CD14-positive monocyte (primary cell): ENCODE results near the gene CELF5. TPM values are rescaled to one million over a fixed set of nuclear protein-coding genes. Genes with fewer than 3 reads are reported as not detected.
A peak's percentile ranks its signal among the peaks of the same experiment; 100 is the strongest.

Experiments used
- DNase-seq, 3 donors: peaks; one replicate each; pipeline ENCODE4 v3.0.0-alpha.2; 2011 to 2022
- H2AFZ ChIP-seq: 2 replicates; pipeline ENCODE4 v1.6.0; 2012; ENCODE audit warnings: mild to moderate bottlenecking, low read depth, low read length, inconsistent platforms; ENCODE audit not compliant: insufficient read depth, poor library complexity, severe bottlenecking
- H3K27ac ChIP-seq, 2 donors: 1 replicate in 1 of 2; 2 replicates in 1 of 2; pipeline ENCODE4 v1.5.1; 2012 to 2013; ENCODE audit warnings: low read length in 2 of 2, control low read depth in 1 of 2, inconsistent platforms in 1 of 2, low read depth in 1 of 2, mild to moderate bottlenecking in 1 of 2
- H3K27me3 ChIP-seq, 2 donors: one replicate each; pipeline versions ENCODE4 v1.6.0 to v1.6.1; 2011 to 2013; ENCODE audit warnings: low read length in 2 of 2; ENCODE audit not compliant: control insufficient read depth in 2 of 2, insufficient read depth in 2 of 2
- H3K36me3 ChIP-seq, 2 donors: replicated peaks in 1 of 2; 1 replicate in 1 of 2; 2 replicates in 1 of 2; pipeline versions ENCODE4 v1.5.1 to v1.6.1; 2012 to 2013; ENCODE audit warnings: low read length in 2 of 2, control low read depth in 1 of 2, inconsistent platforms in 1 of 2, mild to moderate bottlenecking in 1 of 2; ENCODE audit not compliant: insufficient read depth in 2 of 2, control insufficient read depth in 1 of 2
- H3K4me1 ChIP-seq, 2 donors: 1 replicate in 1 of 2; 2 replicates in 1 of 2; pipeline versions ENCODE4 v1.5.1 to v1.6.1; 2012 to 2013; ENCODE audit warnings: low read length in 2 of 2, control low read depth in 1 of 2, inconsistent platforms in 1 of 2, mild to moderate bottlenecking in 1 of 2, moderate library complexity in 1 of 2; ENCODE audit not compliant: insufficient read depth in 2 of 2, control insufficient read depth in 1 of 2
- H3K4me2 ChIP-seq: replicated peaks from 2 replicates; pipeline ENCODE3; 2012; ENCODE audit warnings: low read length, moderate library complexity, mild to moderate bottlenecking; ENCODE audit not compliant: poor library complexity, severe bottlenecking; ENCODE audit errors: extremely low read depth
- H3K4me3 ChIP-seq, 3 experiments: fragments of 200-600 bp in 1 of 3; sonication (generic) in 1 of 3; replicated peaks in 1 of 3; 1 replicate in 2 of 3; 2 replicates in 1 of 3; pipeline ENCODE4 v1.5.1; 2011 to 2013; ENCODE audit warnings: low read length in 3 of 3, mild to moderate bottlenecking in 3 of 3, control low read depth in 2 of 3, low read depth in 2 of 3, inconsistent platforms in 1 of 3, moderate library complexity in 1 of 3
- H3K79me2 ChIP-seq: 2 replicates; pipeline ENCODE4 v1.6.0; 2012; ENCODE audit warnings: mild to moderate bottlenecking, control low read depth, inconsistent platforms, low read length, moderate library complexity; ENCODE audit not compliant: insufficient read depth
- H3K9ac ChIP-seq: 2 replicates; pipeline ENCODE4 v1.6.0; 2017; ENCODE audit warnings: low read length, mild to moderate bottlenecking; ENCODE audit not compliant: insufficient read depth, poor library complexity, severe bottlenecking
- H3K9me3 ChIP-seq, 2 donors: replicated peaks in 1 of 2; 1 replicate in 1 of 2; 2 replicates in 1 of 2; pipeline versions ENCODE4 v1.5.1 to v1.6.1; 2012 to 2013; ENCODE audit warnings: low read length in 2 of 2, control low read depth in 1 of 2; ENCODE audit not compliant: control insufficient read depth in 1 of 2, insufficient read depth in 1 of 2
- H4K20me1 ChIP-seq: 2 replicates; pipeline ENCODE4 v1.6.0; 2012; ENCODE audit warnings: mild to moderate bottlenecking, low read length, control low read depth, moderate library complexity; ENCODE audit not compliant: insufficient read depth
- H3K27ac Mint-ChIP-seq, 7 donors: one replicate each; pipeline ENCODE4 v1.8.0; 2020; ENCODE audit warnings: mild to moderate bottlenecking in 7 of 7, mixed read lengths in 7 of 7, moderate library complexity in 6 of 7, inconsistent platforms in 2 of 7
- H3K27me3 Mint-ChIP-seq, 3 donors: one replicate each; pipeline ENCODE4 v1.8.0; 2021 to 2022; ENCODE audit warnings: low read depth in 3 of 3, mild to moderate bottlenecking in 3 of 3, mixed read lengths in 3 of 3, moderate library complexity in 3 of 3, inconsistent platforms in 1 of 3
- H3K36me3 Mint-ChIP-seq, 2 donors: one replicate each; pipeline ENCODE4 v1.8.0; 2020; ENCODE audit warnings: mixed read lengths in 2 of 2, inconsistent platforms in 1 of 2, mild to moderate bottlenecking in 1 of 2
- H3K4me1 Mint-ChIP-seq: one replicate; pipeline ENCODE4 v1.8.0; 2020; ENCODE audit warnings: mild to moderate bottlenecking, mixed read lengths
- H3K4me3 Mint-ChIP-seq, 2 donors: one replicate each; pipeline ENCODE4 v1.8.0; 2020; ENCODE audit warnings: mild to moderate bottlenecking in 2 of 2, mixed read lengths in 2 of 2, moderate library complexity in 1 of 2
- H3K9me3 Mint-ChIP-seq, 7 donors: one replicate each; pipeline ENCODE4 v1.8.0; 2020 to 2022; ENCODE audit warnings: mixed read lengths in 7 of 7, mild to moderate bottlenecking in 6 of 7, moderate library complexity in 6 of 7, inconsistent platforms in 2 of 7
- CTCF ChIP-seq: fragments of 200-600 bp; IDR thresholded peaks from one replicate; pipeline ENCODE4 v1.8.0; 2022; ENCODE audit warnings: antibody characterized with exemption, mild to moderate bottlenecking
- WGBS: methylation state at CpG from one replicate; pipeline ENCODE4 v1.1.5; 2013; ENCODE audit warnings: missing lambda C conversion rate; ENCODE audit not compliant: insufficient coverage; 5-methylcytosine and 5-hydroxymethylcytosine counted together
- intact Hi-C, 2 donors: fragments of 100-400 bp; cut with micrococcal nuclease; formaldehyde crosslinking; loops; one replicate each; pipeline versions ENCODE4 v1.15.0 to v1.15.1; 2023
- polyA plus RNA-seq, 3 donors: library from polyadenylated mRNA; depleted of rRNA in 1 of 3; unstranded in 2 of 3; stranded (reverse) in 1 of 3; fragments of 300-500 nt in 2 of 3; fragments of >200 nt in 1 of 3; fragmentation: Illumina TruSeq in 2 of 3; gene quantifications; 1 replicate in 2 of 3; 2 replicates in 1 of 3; pipeline ENCODE4 v1.2.3, GENCODE V29; 2012 to 2021

The CELF5 gene
- polyA plus RNA-seq, 3 donors, result not detected

GRCh38 chr19:3249408-3249807 is 24.9 kb downstream of the CELF5 start:
- Mint-ChIP-seq H3K27ac (no peak overlapping the region), H3K27me3 (peaks cover 4 to 15% (median 6%) of the 10 kb centered on the region in 3 donors), H3K4me3 (no peak overlapping the region), H3K4me1 (no peaks in the 10 kb centered on the region), H3K36me3 (no peaks in the 10 kb centered on the region), H3K9me3 (peaks cover 3 to 14% (median 13%) of the 10 kb centered on the region in 7 donors)
- intact Hi-C loops, result no loop called here
- no peak overlapping the region for H3K4me2 ChIP-seq
- no peak overlapping the region for H3K4me3 ChIP-seq
- H2AFZ ChIP-seq, result no peak overlapping the region
- no peaks in the 10 kb centered on the region for H3K27me3 ChIP-seq
- no peaks in the 10 kb centered on the region for H3K79me2 ChIP-seq
- TF ChIP-seq CTCF, result no peak
- 72% methylated on average over 8 of the region's 10 CpGs for WGBS
- peaks cover 5 to 13% of the 10 kb centered on the region in 2 donors for H3K9me3 ChIP-seq
- no peak for DNase-seq
- H3K36me3 ChIP-seq, result no peaks in the 10 kb centered on the region
- H3K9ac ChIP-seq, result no peak overlapping the region
- no peaks in the 10 kb centered on the region for H3K4me1 ChIP-seq
- no peak overlapping the region for H3K27ac ChIP-seq
- H4K20me1 ChIP-seq, result no peaks in the 10 kb centered on the region

- Mint-ChIP-seq H3K4me3 (no peak overlapping the region), H3K4me1 (no peaks in the 10 kb centered on the region), H3K27me3 (peaks cover 7 to 17% (median 9%) of the 10 kb centered on the region in 3 donors), H3K36me3 (no peaks in the 10 kb centered on the region), H3K27ac (no peak overlapping the region), H3K9me3 (peaks cover 3 to 14% (median 13%) of the 10 kb centered on the region in 7 donors)
- Histone ChIP-seq H3K4me2 (no peak overlapping the region), H4K20me1 (no peaks in the 10 kb centered on the region), H3K27ac (no peak overlapping the region), H2AFZ (no peak overlapping the region), H3K36me3 (no peaks in the 10 kb centered on the region), H3K4me3 (no peak overlapping the region), H3K79me2 (no peaks in the 10 kb centered on the region), H3K27me3 (no peaks in the 10 kb centered on the region), H3K9ac (no peak overlapping the region), H3K4me1 (no peaks in the 10 kb centered on the region), H3K9me3 (peaks cover 5 to 13% of the 10 kb centered on the region in 2 donors)
- WGBS, result 80% methylated on average over 2 of the region's 7 CpGs
- TF ChIP-seq CTCF, result peak; percentile 75
- intact Hi-C loops, result no loop called here
- DNase-seq, result peak in 1 of 3 donors; percentile 20
These were observed 26.2 kb downstream of the CELF5 start for GRCh38 chr19:3250675-3251074.
